ENCODE measurements around the gene PPP4R4.

PPP4R4 gene

GRCh38 chr14:94328196-94328595 lies 154.1 kb downstream of the PPP4R4 start:
- Histone ChIP-seq H3K9ac (ENCODE audit: low read length) (no peak overlapping the region), H3K27ac (ENCODE audit: low read depth, low read length) (no peak overlapping the region), H3K36me3 (ENCODE audit: control insufficient read depth, insufficient read depth, low read length) (no peaks in the 10 kb centered on the region), H3K4me3 (ENCODE audit: low read depth, low read length) (no peak overlapping the region), H3K9me3 (ENCODE audit: control insufficient read depth, insufficient read depth, low read depth, low read length) (no peaks in the 10 kb centered on the region), H3K27me3 (ENCODE audit: control insufficient read depth, insufficient read depth, low read length) (no peaks in the 10 kb centered on the region), H3K4me1 (ENCODE audit: control insufficient read depth, insufficient read depth, low read length) (no peaks in the 10 kb centered on the region)
